HTR-8/SVneo (cell line): Measurements from ENCODE around the gene ASNSD1.

Experiments
- DNase-seq: peaks from one replicate; pipeline ENCODE4 v3.0.0; 2011; ENCODE audit warnings: low spot score, mixed read lengths; ENCODE audit not compliant: insufficient read length
- FAIRE-seq: peaks from 2 replicates; lab custom pipeline; 2011; peaks lifted over from hg19 to GRCh38; lab: Jason Lieb, UNC

ASNSD1 gene

DNA sequence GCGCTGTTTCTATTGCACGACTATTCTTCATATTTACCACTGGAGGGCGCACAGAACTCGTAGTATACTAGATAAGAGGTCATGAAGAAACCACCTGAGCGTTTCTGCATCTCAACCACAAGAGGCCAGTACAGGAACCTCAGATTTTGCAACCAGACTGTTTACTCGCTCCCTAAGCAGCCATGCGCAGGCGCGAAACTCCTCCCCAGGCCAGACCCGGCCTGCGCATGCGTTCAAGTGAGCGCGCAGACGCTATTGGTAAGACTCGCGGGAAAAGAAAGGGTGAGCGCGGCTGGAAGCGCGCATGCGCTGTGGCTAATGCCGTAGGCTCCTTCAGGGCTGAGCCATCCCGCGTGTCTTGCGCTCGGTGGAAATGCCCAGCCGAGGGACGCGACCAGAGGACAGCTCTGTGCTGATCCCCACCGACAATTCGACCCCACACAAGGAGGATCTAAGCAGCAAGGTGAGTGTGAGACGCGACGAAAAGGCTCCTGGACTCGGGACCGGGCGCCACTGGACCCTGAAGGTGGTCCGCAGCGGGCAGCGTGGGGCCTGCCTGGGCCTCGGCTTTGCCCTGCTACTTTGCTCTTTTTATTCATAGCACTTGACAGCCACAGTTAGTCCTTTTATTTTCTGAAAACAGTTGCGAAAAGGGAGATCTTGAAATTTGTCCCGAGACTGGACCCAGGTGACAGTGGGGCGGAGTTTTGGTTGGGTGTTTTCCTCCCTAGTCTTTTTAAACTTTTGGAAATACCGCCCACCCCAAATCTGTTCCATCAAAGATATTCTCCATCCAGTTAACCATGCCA is at the start of gene ASNSD1:
ASNSD1 (plus strand) TSS at position 312 of the 809 bp plus-strand sequence. CDS start 4,674 bp downstream, outside the sequence.
- DNase-seq (peak; percentile 99), FAIRE-seq (peak; percentile 99)

DNA sequence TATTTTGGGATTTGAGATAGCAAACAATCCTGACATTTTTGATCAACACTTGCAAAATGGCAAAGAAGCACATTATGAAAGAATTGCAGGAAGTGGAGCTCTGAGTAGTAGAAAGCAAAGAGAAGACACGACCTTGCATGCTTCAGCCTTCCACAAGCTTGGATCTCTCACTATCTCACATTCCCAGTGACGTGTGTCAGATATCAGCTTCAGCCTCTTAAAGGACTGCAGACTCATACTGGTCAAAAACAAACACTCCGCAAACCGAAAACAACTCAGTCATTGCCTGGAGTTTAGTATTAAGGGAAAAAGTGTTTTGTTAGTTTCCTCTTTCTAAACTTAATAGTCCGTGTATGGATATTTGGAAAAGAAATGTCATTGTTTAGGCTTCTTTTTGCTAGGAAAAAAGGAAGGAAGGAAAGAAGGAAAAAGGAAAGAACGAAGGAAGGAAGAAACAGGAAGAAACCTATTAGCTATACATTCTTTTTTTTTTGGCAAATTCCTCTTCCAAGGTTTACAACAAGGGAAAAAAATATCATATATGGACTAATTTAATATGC is 48.1 kb upstream of the ASNSD1 start:
- FAIRE-seq, result peak; percentile 79
- peak; percentile 60 for DNase-seq

DNA sequence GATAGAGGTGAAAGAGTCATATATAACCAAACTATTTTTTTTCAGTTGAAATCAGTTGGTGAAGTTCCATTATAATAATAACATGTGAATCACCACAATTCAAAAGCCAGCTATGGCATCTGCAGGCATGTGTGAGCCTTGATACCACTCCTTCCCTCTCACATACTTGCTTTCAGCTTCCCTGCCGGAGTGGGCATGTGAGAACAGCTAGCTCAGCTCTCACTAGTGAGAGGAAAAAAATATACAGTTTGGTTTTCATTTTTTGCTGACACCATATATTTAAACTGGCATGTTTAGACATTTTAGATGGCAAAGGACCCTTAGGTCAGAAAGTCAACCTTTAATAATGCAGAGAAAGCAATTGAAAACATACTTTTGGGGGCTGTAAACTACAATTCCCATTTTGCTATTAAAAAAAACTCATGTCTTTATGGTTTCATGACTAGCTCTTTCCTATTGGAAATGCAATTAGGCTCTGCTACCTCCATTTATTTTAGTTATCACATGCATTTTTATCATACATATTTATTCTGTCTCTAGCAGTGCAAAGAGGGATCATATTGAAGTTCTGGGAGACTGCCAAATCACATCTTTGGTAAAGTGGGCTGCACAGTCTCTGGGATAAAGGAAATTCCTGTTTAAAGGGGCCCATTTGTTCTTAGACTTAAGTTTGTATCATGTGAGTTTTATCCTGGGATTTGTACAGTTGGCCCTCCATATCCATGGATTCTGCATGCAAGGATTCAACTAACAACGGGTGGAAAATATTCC is 47.4 kb upstream of the ASNSD1 start:
- FAIRE-seq, result no peak
- DNase-seq, result peak; percentile 26

DNA sequence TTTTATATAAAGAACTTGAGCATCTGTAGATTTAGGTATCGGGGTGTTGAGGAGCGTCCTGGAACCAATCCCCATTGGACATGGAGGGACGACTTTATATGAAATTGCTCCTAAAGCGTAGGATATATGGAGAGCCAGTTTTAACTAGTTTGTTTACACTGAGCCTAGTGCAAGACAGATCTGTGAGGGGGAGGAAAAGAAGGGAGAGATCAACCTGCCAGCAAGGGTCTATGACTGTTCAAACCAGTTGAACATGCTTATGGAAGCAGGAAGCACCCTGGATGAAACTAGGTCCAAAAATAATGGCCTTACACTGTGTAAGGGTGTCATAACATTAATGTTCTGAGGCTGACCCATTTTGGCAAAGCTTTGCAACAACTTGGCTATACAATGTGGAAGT is 46.7 kb upstream of the ASNSD1 start:
- DNase-seq, result no peak
- FAIRE-seq, result no peak

DNA sequence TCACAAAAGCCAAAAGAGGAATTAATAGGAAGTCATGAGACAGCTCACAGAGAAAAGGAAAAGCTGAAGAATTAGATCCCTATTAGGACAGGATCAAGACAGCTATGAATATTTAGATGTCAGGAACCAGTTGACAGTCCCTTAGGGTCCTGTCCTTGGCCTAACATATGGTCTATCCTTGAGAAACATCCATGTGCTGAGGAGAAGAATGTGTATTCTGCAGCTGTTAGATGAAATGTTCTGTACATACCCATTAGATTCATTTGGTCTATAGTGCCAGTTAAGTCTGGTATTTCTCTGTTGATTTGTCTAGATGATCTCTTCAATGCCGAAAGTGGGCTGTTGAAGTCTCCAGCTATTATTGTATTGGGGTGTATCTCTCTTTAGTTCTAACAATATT is 43.1 kb upstream of the ASNSD1 start:
- DNase-seq (no peak), FAIRE-seq (no peak)

DNA sequence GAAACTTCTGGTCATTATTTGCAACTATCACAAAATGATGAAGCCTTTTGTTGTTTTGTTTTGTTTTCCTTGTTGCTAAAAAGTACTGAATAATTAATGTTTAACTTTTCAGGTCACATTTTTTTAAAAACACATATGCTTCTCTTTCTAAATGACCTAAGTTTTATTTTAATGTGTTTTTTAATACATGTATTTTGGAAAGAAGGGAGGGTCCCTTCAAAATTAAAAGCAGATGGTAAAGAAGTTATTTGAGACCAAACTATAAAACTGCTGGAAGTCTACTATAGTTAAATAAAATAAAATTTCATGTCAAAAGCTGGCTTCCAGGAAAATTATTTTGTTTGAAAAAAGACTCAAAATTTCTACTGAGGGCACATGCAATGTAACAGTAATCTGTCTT is 39.5 kb upstream of the ASNSD1 start:
- DNase-seq (no peak), FAIRE-seq (no peak)

DNA sequence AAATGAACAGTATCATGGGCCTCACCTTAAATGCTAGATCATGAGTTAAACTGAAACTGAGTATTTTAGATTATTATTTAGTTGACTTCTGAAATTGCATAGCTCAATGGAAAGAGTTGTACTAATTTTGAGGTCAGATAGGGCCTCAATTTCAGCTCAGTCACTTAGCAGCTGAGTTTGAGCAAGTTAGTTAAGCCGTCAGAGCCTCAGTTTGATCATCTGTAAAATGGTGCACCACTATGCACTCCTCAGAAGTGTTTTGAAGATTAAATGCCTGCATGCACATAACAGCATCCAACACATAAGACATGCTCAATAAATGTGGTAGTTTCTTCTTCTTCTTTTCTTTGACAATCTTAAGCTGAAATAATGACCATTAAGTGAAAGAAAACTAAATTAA is 38.2 kb upstream of the ASNSD1 start:
- no peak for FAIRE-seq
- DNase-seq, result no peak

DNA sequence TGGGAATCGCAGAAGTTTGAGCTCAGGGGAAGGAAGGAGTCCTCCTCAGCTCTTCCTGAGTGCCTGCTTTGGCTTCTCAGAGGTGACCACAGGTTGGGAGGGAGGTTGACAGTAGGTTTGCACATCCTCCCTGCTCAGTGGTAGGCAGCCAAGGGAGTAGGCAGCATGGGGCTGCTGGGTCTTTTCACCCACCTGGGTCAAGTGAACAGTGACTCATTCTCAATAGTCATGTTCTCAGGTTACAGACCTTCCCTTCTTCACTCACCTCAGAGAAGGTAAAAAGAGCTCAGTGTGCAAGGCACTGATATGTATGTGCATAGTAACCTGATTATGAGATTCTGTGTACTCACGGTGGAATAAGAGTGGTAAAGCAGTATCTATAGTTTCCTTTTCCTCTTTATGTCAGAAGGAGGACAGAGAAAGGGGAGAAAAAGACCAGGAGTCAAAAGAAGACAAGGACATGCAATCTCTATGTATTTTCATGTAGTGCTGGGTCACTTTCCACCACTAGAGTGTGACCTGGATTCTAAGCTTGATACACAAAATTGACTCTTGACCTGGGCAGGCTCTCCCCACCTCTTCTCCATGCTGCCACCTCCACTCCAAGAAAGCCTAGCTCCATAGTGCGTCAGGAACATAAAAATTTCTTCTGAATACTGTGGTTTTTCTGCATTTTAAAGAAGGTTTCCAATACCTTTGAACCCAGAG is 36.5 kb upstream of the ASNSD1 start:
- FAIRE-seq (no peak), DNase-seq (no peak)

DNA sequence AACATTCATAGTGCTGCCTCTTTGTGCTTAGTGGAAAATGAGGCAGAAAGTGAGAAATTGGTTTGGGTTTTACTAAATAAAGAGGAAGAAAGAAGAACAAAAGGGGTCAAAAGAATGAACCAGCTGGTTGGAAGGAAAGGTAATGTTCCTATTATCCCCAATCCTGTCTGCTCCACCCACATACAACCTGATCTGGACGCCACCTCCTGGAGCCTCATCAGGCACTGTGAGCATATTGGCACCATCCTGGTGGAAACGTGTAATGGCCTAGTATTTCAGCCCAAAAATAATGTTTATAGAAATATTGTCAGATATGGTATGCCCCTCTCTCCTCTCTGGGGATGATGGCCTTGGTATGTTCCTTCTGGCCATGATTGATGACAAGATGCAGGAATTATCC is 35.6 kb upstream of the ASNSD1 start:
- no peak for FAIRE-seq

DNA sequence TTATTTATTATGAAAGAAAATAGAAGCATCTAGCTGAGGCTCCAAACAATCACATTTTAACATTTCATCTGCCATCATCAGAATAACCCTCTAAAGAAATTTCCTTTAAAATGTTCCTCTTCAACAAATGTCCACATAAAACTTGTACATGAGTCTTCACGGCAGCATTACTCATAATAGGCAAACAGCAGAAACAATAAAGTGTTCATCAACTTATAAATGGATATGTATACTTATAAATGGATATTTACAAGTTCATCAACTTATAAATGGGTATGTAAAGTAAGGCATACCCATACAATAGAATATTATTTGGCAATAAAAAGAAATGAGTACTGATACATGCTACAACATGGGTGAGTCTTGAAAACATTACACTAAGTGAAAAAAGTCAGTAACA is 33.5 kb upstream of the ASNSD1 start:
- FAIRE-seq, result no peak
- no peak for DNase-seq

More for the DNA sequence above, 35.6 kb upstream of the ASNSD1 start:
- DNase-seq, result no peak

DNA sequence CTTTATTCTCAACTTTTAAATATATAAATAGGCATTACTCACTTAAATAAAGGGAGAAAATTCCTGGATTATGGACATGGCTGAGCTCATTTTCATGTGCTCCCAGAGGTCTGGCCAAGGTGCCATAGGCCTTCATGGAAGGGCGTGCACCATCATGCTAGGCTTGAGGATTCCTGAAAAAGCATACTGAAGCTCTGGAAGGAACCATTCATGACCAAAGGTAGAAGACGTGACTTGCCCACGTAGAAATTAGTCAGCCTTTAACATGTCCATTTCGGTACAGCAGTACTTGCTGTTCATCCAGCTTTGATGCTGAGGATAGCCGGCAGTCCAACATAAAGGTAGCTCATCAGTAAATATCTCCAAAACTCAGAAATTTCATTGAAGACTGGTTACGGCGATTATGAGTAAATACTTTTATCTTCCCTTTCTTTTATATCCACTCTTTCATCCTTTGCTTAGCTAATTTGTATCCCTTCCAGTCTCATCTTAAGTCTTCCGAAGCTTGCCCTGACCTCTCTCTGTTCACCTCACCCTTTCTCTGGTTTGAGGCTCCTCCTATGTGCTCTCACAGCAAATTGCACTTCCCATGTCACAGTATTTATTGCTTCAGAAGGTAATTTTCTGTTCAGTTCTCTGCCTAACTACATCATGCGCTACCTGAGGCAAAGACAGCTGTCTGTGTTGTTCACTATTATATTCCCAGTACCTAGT is 32.3 kb upstream of the ASNSD1 start:
- FAIRE-seq, result no peak

DNA sequence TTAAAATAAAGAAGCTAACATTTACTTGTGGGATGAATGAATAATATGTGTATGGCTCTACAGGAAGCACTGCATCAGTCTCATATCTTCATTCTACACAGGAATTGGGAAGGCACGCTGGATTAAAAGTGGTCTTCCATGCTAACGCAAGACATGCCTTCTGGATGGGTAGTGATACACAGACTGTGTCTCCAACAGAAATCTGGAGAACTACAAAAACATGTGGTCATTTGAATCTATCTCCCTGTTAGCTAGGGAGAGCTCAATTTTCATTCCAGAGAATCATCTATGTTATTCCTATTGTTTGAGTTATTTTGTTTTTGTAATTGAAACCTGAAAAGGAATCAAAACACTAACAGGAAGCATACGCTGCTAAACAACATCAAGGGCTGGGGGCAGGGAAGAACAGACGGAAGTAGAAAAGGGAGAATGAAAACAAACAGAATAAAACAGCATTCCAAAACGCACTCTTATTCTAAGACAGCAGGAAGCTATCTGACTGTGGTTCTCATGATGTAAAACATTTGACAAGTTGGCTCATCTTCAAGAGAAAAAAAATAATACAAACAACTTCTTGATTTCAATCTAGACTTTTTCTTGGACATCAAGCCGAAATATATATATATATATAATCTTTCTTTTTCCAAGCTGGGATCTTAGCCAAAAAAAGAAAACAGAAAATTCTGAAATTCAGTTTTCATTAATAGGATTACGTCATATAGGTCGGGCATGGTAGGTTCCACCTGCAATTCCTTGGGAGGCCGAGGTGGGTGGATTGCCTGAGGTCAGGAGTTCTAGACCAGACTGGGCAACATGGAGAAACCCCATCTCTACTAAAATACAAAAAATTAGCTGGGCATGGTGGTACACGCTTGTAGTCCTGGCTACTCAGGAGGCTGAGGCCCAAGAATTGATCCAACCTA is 31.5 kb upstream of the ASNSD1 start:
- no peak for DNase-seq
- FAIRE-seq, result no peak

More for the DNA sequence above, 32.3 kb upstream of the ASNSD1 start:
- no peak for DNase-seq

DNA sequence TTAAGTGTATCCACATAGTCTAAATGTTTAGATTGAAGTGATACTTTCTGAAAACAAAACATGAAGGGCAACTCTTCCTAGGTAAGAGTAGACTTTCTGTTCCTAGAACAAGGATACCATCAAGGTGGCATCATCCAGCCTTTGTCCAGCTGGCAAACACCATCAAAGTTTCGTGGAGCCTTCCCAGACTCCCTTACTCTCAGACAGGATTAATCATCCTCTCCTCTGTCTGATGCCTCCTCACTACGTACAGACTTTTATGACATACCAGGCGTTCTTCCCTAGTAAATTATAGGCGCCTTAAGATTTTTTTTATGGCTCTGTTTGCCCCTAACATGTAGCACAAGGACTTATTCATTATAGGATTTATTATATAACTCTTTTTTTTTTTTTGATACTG is 29.4 kb upstream of the ASNSD1 start:
- FAIRE-seq (no peak), DNase-seq (no peak)

DNA sequence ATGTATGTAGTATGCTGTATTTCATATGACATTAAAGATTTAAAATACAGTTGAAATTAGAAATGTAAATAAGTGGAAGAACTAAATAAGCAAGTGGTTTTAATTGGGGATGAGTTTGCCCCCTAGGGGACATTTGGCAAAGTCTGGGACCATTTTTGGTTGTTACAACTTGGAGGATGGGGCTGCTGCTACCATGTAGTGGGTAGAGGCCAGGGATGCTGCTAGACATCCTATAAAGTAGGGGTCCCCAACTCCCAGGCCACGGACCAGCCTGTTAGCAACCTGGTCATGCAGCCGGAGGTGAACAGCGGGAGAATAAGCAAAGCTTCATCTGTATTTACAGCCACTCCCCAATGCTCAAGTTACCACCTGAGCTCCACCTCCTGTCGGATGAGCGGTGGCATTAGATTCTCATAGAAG is 27.9 kb upstream of the ASNSD1 start:
- FAIRE-seq (no peak), DNase-seq (no peak)

DNA sequence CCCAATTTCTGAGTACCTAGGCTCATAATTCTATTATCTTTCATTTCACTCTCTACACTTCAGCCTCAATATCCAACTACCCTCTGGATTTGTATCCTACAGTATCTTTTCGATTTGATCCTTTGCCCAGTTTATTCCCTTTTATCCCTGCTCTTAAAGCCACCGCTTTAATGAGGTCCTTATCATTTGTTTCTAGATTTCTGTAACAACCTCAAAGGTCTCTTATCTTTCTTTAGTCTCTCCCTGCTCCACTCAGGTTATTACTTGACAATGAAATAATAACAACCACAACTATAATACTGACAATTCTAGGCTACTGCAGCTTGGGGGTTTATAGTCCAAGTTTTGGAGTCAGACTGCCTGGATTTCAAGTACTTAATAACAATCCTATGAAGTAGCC is 25.9 kb upstream of the ASNSD1 start:
- DNase-seq (no peak), FAIRE-seq (no peak)

DNA sequence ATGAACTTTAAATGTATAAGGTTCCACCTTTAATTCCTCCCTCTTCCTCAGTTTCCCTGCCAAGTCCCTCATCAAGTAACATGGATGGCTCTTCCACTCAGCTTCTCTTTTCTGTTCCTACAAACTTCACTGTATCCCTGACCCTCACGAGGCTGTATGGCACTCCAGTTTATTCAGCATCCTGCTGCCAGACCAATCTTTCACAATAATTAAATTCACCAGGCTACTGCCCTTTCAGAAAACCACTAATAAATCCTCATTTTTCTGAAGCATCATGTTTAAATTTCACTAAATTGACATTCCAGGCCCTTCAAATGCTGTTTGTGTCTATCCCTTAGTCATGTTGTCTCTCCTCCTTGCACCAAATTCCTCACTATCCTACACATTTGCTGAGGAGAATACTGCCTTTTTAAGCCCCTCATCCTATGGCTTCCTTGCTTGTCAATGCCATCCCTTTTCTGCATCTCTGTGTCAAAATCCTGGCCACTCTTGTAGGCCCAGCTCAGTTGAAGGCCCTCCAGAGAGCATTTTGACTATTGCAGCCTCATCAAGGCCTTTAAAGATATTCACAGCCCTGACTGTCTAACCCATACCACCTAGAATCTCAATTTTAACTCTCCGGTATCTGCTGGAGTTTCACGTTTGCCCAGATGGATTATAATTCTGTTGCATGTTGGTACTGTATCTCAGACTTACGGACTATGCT is 22.8 kb upstream of the ASNSD1 start:
- FAIRE-seq, result no peak

DNA sequence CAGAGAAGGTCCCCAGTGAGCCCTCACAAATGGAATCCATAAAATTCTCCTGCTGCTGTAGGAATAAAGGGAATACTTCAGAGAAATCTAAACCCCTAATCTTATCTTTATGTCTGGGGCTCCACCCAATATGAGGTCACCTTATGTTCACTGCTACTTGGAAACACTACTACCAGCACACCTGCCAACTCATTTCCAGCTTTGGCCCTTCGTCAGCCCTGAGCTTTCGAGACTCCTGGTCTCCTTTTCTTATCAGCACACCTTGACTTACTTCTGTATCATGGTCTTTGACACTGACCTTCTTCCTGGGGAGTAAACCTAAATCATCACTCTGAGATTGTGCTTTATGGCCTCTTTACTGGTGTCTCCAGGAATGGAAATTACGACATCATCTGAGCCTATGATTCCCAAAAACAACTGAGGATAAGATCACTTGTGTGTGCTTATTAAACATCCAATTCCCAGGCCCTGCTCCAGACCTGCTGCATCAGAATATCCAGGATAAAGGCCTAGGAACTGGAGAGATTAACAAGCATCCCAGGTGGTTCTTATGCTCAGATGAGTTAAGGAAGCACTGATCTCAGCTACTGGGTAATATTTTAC is 22.2 kb upstream of the ASNSD1 start:
- FAIRE-seq, result no peak

More for the DNA sequence above, 22.8 kb upstream of the ASNSD1 start:
- DNase-seq, result no peak

DNA sequence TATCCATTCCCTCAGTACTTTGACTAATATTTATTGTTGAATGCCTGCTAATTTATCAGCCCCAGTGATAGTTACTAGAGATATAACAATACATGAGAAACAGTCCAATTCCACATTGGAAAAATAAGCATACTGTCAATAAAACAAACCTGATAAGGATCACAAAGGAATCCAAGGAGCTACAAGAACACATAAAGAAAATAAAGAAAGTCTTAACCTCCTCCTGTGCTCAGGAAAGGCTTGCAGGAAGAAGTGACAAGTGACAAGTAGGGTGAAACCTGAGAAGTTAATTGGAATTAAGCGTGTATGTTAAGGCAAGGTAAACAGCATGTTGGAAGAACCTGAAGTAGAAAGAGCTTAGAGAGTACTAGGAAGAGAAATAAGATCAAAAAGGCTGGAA is 20.3 kb upstream of the ASNSD1 start:
- FAIRE-seq, result no peak
- no peak for DNase-seq

More for the DNA sequence above, 22.2 kb upstream of the ASNSD1 start:
- DNase-seq, result no peak
